Measurements from ENCODE around the gene ADGRL1.
A peak's percentile ranks its signal among the peaks of the same experiment; 100 is the strongest.
"Not testable (repeated sequence)": the region's sequence is repeated elsewhere in the genome, so short reads cannot be mapped to it uniquely, and the experiment has no call there.

Gene ADGRL1

GRCh38 chr19:14158276-14159023 lies 47.5 kb downstream of the ADGRL1 start:
- DNase-seq, result no peak

GRCh38 chr19:14156971-14157717 lies 48.8 kb downstream of the ADGRL1 start:
- no peak for DNase-seq

DNA sequence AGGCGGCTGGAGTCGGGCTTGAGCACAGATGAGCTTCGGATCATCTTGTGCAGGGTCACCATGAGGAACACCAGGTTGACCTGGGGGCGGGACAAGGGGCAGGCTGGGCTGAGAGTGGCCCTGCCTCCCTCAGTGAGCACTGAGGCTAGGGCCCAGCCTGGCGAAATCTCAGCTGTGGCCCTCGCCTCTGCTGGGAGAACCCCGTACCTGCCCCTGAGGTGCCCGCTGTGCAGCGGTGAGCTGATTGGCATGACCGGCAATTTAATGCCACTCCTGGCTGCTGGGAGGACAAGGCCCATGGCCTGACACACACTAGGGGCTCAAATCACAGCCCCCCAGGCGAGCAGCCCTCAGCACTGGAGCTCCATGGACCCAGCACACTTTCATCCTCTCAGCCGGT lies 49.8 kb downstream of the ADGRL1 start:
- DNase-seq, result no peak

DNA sequence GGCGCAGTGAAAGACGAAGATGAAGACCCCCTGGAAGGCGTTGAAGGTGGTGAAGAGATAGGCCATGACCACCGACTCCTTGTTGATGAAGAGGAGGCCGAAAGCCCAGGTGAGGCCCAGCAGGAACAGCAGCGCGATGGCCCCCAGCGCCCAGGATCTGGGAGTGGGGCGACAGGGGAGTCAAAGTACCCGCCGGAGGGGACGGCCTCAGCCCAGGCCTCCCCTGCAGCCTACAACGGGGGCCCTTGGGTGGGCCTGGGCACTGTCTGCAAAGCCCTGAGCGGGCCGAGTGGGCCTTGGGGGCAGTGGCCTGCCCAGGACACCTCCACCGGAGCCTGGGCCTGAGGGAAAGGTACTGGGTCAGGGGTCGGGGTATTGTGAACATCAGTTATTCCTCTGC lies 50.6 kb downstream of the ADGRL1 start:
- no peak for DNase-seq

DNA sequence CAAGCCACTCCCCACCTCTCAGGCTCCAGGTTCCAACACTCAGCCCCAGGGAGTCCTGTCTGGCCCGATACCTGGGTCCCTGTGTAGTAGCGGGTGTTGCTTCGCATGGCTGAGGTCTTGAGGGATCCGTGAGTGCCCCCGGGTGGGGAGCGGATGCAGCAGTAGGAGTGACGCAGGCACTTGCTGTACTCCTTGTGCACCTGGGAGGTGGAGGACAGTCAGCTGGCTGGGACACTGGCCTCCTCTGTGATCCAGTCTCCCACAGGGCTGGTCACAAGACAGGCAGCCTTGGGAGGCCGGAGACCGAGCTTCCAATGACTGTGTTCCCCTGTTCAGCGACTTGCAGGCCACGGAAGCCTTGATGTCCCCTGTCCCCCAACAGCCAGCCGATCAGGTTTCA lies 53.3 kb downstream of the ADGRL1 start:
- DNase-seq, result no peak

DNA sequence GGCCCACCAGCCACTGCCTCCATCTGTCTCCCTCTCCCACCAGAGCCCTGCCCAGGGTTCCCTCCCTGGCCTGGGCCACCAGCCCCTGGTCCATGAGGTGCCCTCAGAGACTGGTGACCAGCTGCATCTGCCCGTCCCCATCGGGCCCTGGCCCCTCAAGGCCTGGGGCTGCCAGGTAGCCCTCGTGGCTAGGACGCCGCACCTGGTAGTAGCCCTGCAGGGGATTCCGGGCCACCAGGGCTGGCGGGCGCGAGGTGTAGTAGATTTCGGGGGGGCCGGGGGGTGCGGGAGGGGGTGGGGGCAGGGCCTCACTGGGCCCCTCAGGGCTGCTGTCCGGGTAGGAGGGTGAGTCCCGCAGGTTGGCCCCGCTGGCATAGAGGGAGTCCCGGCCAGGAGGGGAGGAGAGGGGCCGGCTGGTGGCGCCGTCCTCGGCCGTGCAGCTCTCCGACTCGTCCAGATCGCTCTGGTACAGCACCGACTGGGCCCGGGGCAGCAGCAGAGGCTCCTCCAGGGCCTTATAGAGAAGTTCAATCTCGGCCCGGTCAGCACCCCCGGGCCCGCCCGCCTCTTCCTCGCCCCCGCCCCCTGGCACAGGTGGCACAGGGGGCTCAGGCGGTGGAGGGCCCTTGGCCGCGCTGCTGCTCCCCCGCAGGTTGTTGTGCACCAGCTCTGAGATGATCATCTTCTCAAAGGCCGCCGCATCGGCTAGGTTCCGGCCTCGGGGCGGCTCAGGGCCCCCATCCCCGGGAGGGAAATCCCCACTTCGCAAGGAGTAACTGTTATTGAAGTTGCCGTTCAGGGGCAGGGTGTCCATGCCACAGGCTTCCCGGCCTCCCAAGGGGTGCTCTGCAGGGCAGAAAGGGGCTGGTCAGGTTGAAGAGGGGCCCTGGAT lies 55.0 kb downstream of the ADGRL1 start:
- DNase-seq, result no peak

- DNase-seq, result no peak
Measured at GRCh38 chr19:14150041-14150769, 55.8 kb downstream of the ADGRL1 start.

- DNase-seq, result no peak
Measured at GRCh38 chr19:14149509-14149994, 56.4 kb downstream of the ADGRL1 start.

DNA sequence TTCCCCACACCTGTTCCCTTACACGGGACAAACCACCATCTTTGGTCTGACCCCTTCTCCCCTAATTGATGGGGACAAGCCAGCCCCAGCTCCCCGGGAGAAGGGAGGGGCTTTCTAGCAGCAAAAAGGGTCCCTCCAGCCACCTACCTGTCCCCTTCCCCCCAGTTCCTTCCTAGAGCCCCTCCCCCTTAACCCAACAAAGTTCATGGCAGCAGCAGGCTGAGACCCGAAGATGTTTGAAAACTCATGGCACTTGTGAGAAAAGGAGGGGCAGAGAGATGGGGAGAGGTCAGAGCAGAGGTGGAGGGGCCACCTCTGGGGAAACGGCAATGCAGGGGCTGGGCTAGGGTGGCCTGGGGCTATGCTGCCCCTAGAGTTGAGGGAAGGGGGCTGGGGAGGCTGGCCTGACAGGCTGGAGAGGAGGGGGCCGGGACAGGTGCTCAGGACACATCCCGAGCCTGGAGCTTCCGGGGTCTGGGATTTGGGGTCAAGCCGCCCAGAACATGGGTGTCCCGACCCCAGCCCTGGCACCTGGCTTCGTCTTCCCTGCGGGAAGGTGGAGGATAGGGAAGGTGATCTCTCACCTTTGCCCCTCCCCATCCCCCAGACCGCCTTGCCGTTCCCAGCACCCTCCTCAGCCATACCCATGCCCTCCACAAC lies 57.1 kb downstream of the ADGRL1 start:
- no peak for DNase-seq

DNA sequence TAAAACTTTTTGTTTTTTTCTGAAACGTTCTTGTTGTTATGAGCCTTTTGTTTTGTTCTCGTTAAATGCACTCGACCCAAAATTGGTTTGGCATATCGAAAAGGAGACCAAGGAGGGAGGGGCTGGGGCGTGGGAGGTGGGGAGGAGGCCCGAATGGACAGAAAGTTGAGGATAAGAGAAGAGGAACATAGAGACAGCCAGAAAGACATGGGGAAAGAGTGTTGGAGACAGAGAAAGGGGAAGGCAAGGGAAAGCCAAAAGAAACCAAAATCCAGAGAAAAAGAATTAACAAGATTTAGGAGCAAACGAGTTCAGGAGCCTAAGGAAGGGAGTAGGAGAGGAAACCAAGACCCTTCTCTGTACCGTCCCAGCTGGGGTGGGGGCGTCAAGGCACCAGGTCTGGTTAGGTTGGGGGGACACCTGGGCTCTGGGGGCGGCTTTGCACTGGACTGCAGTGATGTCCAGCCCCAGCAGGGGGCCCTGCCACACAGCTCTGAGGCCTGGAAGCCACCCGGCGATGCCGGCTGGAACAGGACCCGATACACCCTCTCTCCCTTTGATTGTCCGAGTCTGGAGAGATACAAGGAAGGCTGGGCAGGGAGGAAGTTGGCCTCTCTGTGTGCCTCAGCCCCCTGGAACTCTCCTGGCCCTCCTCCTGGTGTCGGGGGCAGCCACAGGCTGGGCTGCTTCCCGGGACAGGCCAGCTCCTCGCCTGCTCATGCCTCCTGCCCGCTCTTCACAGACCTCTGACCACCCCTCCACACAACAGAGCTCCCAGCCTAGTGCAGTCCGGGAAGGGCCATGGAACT lies 58.0 kb downstream of the ADGRL1 start:
- peak; percentile 57 for DNase-seq

DNA sequence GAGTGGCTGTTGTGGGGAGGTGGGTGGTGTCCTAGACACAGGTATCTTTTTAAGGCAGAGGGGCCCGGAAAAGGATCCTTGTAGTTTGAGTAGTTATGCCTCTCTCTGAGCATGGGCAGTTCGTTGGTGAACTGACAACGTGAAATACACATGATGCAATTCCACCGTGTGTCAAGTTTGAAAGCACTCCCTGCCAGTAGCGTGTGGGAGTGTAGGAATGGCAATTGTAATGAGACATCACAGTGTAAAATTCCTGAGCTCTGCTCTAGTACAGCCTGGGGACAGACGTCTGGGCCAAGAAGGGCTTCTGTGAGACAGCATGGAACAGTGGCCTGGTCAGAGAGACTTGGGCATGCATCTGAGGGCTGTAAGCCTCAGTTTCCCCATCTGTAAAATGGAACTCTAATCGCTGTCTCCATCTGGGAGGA lies 59.2 kb downstream of the ADGRL1 start:
- no peak for DNase-seq

DNA sequence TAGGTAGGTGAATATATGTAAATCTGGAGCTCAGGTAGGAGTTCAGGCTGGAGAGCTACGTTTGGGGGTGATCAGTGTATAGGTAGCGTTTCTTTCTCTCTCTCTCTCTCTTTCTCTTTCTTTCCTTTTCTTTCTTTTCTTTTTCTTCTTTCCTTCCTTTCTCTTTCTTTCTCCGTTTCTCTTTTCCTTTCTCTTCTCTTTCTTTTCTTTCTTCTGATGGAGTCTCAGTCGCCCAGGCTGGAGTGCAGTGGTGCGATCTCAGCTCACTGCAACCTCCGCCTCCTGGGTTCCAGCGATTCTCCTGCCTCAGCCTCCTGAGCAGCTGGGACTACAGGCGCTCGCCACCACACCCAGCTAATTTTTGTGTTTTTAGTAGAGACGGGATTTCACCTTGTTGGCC lies 59.8 kb downstream of the ADGRL1 start:
- DNase-seq, result not testable (repeated sequence)

DNA sequence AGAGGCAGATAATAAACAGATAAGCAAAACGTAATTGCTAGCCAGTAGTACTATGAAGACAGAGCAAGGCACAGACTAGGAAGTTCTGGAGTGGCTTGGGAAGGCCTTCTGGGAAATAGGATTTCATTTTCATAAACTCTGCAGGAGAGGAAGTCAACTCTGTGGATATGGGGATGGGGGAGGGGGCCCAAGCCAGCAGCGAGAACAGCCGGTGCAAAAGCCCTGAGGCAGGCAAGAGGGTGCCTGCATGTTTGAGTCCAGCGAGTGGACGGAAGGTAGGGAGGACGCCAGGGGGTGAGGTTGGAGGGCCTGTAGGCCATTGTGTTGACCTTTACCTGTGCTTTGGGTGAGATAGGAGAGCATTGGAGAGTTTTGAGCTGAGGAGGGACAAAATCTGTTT lies 60.6 kb downstream of the ADGRL1 start:
- DNase-seq, result no peak

DNA sequence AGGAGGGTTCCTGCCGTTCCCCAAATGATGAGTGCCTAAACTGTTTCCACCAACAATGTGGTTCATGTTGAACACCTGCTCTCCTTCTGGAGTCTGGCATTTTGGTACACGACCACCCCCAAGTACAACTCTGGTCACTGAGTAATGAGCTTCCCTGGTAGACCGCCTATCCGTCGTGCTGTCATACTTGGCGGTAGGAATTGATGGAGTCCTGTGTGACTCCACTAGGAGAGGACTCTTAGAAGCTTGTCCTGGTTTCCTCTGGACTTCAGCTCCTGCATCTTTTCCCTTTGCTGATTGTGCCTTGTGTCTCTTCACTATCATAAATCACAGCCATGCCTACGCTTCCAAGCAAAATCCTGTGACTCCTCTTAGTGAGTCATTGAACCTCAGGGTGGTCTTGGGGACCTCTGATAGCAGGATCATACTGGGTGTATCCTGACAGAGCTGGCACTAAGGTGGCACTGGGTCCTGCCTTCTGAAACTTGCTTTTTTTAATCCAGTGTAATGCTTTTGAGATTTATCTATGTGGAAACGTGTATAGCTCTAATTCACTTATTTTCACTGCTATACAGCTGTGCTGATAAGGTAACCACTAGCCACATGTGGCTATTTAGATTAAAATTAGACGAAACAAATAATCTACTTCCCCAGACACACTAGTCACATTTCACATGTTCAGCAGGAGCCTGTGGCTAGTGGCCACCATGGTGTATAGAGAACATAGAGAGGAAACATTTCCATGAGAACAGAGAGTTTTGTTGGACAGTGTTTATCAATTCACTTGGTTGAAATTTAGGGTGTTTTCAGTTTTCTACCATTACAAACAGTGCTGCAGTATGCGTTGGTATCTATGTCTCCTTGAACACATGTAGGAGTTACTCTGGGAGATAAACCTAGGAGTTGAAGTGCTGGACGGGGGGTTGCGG lies 63.4 kb downstream of the ADGRL1 start:
- no peak for DNase-seq

- no peak for DNase-seq
Measured at GRCh38 chr19:14141041-14141440, 64.9 kb downstream of the ADGRL1 start.

DNA sequence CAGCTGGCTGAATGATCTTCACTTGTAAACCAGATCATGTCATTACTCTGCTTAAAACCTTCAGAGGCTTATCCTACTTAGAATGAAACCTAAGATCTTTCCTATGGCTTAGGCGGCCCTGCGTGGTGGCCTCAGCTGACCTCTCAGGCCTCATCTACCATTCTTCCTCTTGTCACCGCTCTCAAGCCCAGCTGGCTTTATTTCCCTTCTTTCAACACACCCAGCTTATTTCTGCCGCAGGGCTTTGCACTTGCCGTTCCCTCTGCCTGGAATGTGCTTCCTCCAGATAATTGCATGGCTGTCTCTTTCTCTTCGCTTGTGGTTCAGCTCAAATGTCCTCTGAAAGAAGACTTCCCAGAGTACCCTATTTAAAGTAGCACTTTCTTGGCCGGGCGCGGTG lies 66.0 kb downstream of the ADGRL1 start:
- no peak for DNase-seq

- no peak for DNase-seq
Measured at GRCh38 chr19:14138576-14139265, 67.2 kb downstream of the ADGRL1 start.

GRCh38 chr19:14136509-14137281 lies 69.3 kb downstream of the ADGRL1 start, which contains the start of gene ASF1B:
TSS of gene ASF1B (minus strand) at chr19:14136589. CDS start at chr19:14136456, 133 bp downstream.
- peak; percentile 100 for DNase-seq
